ENCODE measurements around the gene PTPRM. TPM values are rescaled to one million over a fixed set of nuclear protein-coding genes. Genes with fewer than 3 reads are reported as not detected.

The PTPRM gene
- total RNA-seq, 1 donor from 2014 or later, result 1.00 TPM

- peaks cover 1% of the 10 kb centered on the region for H3K9me3 Mint-ChIP-seq
- no peaks in the 10 kb centered on the region for H3K4me1 Mint-ChIP-seq
- DNase-seq, result no peak
- POLR2A ChIA-PET, result no interaction called here
- TF ChIP-seq, protein P1, sequence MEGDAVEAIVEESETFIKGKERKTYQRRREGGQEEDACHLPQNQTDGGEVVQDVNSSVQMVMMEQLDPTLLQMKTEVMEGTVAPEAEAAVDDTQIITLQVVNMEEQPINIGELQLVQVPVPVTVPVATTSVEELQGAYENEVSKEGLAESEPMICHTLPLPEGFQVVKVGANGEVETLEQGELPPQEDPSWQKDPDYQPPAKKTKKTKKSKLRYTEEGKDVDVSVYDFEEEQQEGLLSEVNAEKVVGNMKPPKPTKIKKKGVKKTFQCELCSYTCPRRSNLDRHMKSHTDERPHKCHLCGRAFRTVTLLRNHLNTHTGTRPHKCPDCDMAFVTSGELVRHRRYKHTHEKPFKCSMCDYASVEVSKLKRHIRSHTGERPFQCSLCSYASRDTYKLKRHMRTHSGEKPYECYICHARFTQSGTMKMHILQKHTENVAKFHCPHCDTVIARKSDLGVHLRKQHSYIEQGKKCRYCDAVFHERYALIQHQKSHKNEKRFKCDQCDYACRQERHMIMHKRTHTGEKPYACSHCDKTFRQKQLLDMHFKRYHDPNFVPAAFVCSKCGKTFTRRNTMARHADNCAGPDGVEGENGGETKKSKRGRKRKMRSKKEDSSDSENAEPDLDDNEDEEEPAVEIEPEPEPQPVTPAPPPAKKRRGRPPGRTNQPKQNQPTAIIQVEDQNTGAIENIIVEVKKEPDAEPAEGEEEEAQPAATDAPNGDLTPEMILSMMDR (IDR thresholded peaks at IDR 0.05), result no peak
- H3K27ac Mint-ChIP-seq, result no peak overlapping the region
- H3K36me3 Mint-ChIP-seq (ENCODE audit: low read depth), result no peaks in the 10 kb centered on the region
- H3K27me3 Mint-ChIP-seq, result no peaks in the 10 kb centered on the region
- ATAC-seq (ENCODE audit: low read depth), result no peak
- intact Hi-C loops (cut with micrococcal nuclease), result no loop called here
- H3K4me3 Mint-ChIP-seq, result no peak overlapping the region
- CTCF ChIA-PET, result no interaction called here
These were observed 183.8 kb downstream of the PTPRM start for GRCh38 chr18:7750966-7751365.

GRCh38 chr18:7754258-7754657 is 187.1 kb downstream of the PTPRM start:
- ATAC-seq (ENCODE audit: low read depth) (no peak), DNase-seq (no peak)
- Mint-ChIP-seq H3K4me3 (no peak overlapping the region), H3K9me3 (no peaks in the 10 kb centered on the region), H3K36me3 (ENCODE audit: low read depth) (no peaks in the 10 kb centered on the region), H3K27ac (no peak overlapping the region), H3K27me3 (no peaks in the 10 kb centered on the region), H3K4me1 (no peaks in the 10 kb centered on the region)
- ChIA-PET CTCF (no interaction called here), POLR2A (no interaction called here)
- intact Hi-C loops (cut with micrococcal nuclease), result no loop called here
- TF ChIP-seq, protein P1 (IDR thresholded peaks at IDR 0.05), result no peak

DNA sequence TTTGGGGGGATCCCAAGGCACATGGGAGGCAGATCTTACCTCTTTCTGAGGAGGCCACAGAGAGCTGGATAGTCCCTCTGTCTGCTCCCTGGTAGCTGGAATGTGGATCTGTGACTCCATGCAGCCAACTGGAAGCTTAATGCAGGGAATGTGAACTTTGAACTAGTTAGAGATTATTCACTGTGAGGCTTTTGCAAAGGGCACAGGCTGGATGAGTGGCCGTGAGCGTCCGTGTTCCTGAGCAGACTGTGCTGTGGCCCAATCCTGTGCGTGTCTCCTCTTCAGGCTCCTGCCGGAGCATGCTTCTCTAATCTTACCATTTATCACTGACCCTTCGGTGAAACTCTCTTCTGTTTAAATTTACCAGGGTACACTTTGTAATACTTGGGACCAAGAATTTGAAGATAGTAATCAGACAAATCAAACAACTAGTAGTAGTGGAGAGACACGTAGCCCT is 187.6 kb downstream of the PTPRM start:
- TF ChIP-seq, protein P1 (IDR thresholded peaks at IDR 0.05), result no peak
- ChIA-PET POLR2A (no interaction called here), CTCF (no interaction called here)
- H3K4me3 Mint-ChIP-seq, result no peak overlapping the region
- no peaks in the 10 kb centered on the region for H3K9me3 Mint-ChIP-seq
- no peak overlapping the region for H3K27ac Mint-ChIP-seq
- no peaks in the 10 kb centered on the region for H3K4me1 Mint-ChIP-seq
- no peak for DNase-seq
- H3K27me3 Mint-ChIP-seq, result no peaks in the 10 kb centered on the region
- intact Hi-C loops (cut with micrococcal nuclease), result no loop called here
- no peak for ATAC-seq (ENCODE audit: low read depth)
- no peaks in the 10 kb centered on the region for H3K36me3 Mint-ChIP-seq (ENCODE audit: low read depth)

- H3K36me3 Mint-ChIP-seq (ENCODE audit: low read depth), result no peaks in the 10 kb centered on the region
- H3K9me3 Mint-ChIP-seq, result no peaks in the 10 kb centered on the region
- intact Hi-C loops (cut with micrococcal nuclease), result no loop called here
- ATAC-seq (ENCODE audit: low read depth), result no peak
- TF ChIP-seq, protein P1 (IDR thresholded peaks at IDR 0.05), result no peak
- DNase-seq, result no peak
- ChIA-PET CTCF (no interaction called here), POLR2A (no interaction called here)
- no peak overlapping the region for H3K27ac Mint-ChIP-seq
- H3K4me1 Mint-ChIP-seq, result no peaks in the 10 kb centered on the region
- no peak overlapping the region for H3K4me3 Mint-ChIP-seq
- no peaks in the 10 kb centered on the region for H3K27me3 Mint-ChIP-seq
These were observed 188.8 kb downstream of the PTPRM start for GRCh38 chr18:7755753-7756475.

DNA sequence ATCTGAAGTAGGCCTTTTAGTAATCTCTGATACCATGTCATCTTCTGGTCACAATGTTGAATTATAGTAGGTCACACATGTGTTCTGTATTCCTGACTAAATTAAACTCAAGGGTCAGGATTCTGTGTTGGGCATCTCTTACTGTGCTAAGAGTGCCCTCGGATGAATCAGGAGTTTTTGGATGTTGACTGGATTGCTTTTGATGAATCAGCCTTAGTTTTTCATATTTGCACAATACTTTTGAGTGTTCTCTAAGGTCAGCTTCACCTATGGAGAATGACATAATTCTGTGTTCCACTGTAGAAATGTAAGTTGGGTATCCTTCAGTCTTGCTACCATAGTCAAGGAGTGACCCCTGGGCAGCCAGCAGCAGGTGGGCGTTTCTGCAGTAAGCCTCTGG is 190.1 kb downstream of the PTPRM start:
- DNase-seq, result no peak
- TF ChIP-seq, protein P1 (IDR thresholded peaks at IDR 0.05), result no peak
- H3K27me3 Mint-ChIP-seq, result no peaks in the 10 kb centered on the region
- no peaks in the 10 kb centered on the region for H3K4me1 Mint-ChIP-seq
- H3K36me3 Mint-ChIP-seq (ENCODE audit: low read depth), result no peaks in the 10 kb centered on the region
- H3K4me3 Mint-ChIP-seq, result no peak overlapping the region
- ATAC-seq (ENCODE audit: low read depth), result no peak
- no peak overlapping the region for H3K27ac Mint-ChIP-seq
- H3K9me3 Mint-ChIP-seq, result peaks cover under 1% of the 10 kb centered on the region
- ChIA-PET CTCF (no interaction called here), POLR2A (no interaction called here)
- intact Hi-C loops (cut with micrococcal nuclease), result no loop called here

Measured in activated B cell treated with CpG ODN at 0.5 μM for 24 hours (primary cell).